ENCODE measurements around the gene ARHGEF6.
"Not testable (repeated sequence)": the region's sequence is repeated elsewhere in the genome, so short reads cannot be mapped to it uniquely, and the experiment has no call there.

ARHGEF6 gene, protein sequence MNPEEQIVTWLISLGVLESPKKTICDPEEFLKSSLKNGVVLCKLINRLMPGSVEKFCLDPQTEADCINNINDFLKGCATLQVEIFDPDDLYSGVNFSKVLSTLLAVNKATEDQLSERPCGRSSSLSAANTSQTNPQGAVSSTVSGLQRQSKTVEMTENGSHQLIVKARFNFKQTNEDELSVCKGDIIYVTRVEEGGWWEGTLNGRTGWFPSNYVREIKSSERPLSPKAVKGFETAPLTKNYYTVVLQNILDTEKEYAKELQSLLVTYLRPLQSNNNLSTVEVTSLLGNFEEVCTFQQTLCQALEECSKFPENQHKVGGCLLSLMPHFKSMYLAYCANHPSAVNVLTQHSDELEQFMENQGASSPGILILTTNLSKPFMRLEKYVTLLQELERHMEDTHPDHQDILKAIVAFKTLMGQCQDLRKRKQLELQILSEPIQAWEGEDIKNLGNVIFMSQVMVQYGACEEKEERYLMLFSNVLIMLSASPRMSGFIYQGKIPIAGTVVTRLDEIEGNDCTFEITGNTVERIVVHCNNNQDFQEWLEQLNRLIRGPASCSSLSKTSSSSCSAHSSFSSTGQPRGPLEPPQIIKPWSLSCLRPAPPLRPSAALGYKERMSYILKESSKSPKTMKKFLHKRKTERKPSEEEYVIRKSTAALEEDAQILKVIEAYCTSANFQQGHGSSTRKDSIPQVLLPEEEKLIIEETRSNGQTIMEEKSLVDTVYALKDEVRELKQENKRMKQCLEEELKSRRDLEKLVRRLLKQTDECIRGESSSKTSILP

DNA sequence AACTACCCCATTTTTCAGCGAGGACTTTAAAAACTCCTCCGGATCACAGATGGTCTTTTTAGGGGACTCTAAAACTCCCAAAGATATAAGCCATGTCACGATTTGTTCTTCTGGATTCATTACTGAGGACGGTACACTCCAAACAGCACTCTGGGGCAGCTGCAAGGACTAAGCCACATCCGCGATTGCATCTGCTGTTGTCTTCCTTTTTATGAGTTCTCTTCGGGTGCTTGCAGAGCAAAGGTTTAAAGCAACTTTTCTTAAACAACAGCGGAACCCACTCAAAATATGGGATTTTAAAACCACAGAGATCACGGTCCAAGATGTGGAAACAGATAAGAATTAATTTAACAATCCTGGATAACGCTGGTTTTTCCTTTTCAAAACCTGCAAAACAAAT lies at the start of gene ARHGEF6:
ARHGEF6 (minus strand) TSS at position 170 of the 400 bp plus-strand sequence; CDS start at position 120, 50 bp downstream.
- no peak for DNase-seq

DNA sequence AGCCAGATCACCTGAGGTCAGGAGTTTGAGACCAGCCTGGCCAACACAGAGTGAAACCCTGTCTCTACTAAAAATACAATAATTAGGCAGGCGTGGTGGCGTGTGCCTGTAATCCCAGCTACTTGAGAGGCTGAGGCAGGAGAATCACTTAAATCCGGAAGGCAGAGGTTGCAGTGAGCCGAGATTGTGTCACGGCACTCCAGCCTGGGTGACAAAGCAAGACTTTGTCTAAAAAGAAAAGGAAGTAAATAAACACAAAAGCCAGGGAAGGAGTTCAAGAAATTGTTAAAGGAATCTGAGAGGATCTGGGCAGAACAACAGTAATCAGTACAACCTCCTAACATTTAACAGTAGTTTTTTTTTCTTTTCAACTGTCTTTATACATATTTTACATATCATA lies 48.7 kb upstream of the ARHGEF6 start:
- no peak for DNase-seq

DNA sequence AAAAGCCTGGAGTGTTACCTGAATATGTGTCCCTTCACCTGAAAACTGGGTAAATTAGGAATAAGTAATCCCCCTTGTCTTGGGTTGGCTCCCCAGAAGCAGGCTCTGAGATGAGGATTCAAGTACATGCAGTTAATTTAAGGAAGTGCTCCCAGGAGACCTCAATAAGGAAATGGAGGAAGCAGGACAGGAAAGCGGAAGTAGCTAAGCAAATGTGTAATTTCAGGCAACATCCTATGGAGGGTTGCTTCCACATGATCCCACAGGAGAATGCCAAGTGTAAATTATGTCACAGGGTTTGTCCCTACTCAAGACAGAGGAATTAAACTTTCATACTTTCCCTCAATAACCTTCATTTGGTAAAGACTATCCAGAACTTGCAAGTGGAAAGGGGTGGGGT lies 48.1 kb upstream of the ARHGEF6 start:
- no peak for DNase-seq

DNA sequence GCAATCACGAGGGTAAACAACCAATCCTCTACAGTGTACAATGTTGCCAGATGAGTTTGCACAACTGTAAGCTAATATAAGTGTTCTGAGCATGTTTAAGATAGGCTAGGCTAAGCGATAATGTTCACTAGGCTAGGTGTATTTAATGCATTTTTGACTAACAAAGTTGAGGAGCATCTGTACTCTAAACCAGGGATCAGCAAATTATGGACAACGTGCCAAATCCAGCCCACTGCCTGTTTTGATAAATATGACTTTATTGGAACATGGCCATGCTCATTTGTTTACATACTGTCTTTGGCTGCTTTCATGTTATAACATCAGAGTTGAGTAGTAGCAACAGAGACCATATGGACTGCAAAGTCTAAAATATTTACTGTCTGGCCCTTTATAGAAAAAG lies 46.3 kb upstream of the ARHGEF6 start:
- no peak for DNase-seq

DNA sequence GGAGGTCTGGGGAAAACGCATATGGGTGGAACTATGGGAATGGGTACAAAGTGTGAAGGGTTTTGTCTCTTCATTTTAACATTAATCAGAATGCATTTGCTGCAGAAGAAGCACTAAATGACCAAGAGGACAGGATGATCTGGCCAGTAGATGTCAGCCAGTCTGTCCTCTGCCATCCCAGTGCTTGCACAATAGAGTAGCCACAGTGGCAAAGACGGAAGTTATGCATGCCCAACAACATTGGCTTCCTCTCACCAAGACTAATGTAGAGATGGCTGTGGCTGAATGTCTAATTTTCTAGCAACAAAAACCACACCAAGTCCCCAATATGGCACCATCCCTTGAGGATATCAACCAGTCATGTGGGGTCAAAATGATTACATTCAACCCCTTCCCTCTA lies 45.0 kb upstream of the ARHGEF6 start:
- no peak for DNase-seq

DNA sequence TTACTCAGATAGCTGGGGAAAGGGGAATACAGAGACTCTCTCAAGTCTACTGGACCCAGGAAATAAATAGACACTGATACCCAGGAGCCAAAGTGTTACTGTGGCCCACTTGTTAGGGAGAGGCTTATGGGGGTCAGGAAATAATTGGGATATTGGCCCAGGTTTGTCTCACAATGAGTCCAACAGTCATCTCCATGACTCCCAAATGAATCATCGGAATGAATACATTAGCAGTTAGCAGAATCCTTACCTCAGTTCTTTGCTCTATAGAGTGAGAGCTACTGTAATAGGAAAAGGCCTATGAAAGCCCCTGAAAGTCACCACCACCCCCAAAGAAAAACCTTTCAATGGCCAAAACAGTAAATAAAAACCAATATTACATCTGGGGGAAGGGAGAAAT lies 42.4 kb upstream of the ARHGEF6 start:
- no peak for DNase-seq

DNA sequence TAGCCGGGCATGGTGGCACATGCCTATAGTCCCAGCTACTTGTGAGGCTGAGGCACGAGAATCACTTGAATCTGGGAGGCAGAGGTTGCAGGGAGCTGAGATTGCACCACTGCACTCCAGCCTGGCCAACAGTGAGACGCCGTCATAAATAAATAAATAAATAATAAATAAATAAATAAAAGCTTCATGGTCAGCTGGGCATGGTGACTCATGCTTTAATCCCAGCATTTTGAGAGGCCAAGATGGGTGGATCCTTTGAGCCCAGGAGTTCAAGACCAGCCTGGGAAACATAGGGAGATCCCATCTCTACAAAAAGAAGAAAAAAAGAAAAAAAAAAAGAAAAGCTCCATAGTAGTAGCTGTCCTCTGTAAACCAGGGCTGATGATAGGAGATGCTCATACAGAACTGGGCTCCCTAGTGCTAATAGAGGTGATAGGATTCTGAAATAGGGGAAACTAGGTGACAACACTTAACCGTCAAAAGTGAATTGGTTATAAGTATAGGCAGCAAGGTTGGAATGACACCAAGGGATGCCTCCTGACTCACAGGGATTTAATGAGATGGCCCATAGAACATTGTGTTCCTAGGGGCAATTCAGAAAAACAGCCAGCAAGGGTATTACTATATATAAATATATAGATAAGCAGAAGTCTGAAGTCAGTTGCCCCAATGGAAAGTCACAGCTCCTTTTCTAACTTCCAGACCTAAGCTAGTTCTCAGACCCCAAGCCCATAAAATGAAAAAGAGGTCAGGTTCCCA lies 41.8 kb upstream of the ARHGEF6 start:
- DNase-seq, result no peak

DNA sequence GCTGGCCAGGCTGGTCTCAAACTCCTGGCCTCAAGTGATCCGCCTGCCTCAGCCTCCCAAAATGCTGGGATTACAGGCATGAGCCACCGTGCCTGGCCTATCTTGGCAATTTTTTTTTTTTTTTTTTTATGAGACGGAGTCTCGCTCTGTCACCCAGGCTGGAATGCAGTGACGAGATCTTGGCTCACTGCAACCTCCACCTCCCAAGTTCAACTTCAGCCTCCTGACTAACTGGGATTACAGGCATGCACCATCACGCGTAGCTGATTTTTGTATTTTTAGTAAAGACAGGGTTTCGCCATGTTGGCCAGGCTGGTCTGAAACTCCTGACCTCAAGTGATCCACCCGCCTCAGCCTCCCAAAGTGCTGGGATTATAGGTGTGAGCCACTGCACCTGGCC lies 39.0 kb upstream of the ARHGEF6 start:
- DNase-seq, result not testable (repeated sequence)

DNA sequence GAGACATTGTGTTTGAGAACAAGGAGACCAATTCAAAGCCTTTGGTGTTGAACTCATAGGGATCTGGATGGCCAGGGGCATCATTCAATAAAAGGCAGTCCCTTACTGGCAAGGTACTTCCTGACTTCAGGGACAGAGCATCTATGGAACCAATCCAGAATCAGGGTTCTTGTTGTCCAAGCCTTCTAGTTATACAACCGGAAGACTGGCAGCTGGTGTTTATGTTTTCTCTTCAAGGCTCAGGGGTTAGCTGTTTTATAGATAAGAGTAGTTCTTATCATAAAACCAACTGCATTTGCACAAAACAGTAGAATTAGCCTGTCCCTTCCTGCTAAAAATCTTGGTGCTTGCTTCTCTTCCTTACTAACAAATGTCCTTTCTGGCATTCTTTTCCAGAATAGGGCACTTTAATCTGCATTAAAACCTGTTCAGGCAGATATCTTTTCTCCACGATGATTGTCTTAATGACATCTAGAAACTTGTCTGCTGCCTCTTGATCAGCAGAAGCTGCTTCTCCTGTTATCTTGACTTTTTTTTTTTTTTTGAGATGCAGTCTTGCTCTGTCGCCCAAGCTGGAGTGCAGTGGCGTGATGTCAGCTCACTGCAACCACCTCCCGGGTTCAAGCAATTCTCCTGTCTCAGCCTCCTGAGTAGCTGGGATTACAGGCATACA lies 38.4 kb upstream of the ARHGEF6 start:
- no peak for DNase-seq

DNA sequence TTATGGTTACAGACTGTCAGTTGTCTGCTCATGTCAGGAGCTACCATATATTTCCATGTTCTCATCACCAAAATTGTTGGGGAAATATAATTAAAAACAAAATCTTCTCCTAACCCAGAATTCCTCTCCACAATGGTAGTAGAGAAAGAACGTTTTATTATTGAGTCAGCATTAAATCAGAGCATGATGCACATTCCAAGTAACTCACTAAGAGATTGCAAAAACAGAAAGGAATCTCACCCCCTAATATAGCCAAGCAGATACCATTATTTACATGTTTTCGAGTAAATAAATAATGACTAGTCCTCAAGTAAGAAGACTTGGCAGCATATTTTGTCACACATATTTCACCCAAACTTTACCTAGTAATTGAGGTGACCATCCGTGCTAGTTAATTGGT lies 36.2 kb upstream of the ARHGEF6 start:
- DNase-seq, result no peak

DNA sequence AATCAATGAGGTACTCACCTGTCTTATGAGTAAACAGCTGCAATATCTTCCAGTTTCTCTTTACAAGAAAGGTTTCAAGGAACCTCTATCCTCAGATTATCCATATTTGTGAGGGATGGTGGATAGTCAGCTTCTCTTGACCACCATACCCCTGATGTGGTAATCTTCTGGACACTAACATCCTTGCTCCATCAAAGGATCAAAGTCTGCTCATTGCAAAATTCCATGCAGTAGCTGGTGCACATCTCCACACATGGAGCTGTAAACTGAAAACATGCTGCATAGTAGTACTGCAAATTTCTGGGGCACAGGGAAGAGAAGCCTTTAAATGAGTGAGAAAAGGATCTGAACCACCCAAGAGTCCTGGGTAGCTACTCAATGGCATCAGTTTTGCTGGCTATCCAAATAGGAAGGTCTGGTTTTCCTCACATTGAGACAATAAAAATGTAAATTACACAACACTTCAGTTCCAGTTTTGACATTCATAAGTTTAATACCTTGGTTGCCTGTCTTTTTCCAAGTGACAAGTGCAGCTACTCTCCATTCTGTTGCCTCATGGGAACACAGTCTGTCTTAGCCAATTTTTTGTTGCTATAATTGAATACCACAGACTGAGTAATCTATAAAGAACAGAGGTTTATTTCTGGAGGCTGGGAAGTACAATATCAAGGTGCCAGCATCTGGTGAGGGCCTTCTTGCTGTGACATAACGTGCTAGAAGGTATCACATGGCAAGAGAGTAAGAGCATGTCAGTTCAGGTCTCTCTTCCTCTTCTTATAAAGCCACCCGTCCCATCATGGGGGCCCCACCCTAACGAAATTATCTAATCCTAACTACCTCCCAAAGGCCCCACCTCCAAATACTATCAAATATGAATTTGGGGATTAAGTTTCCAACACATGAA lies 34.4 kb upstream of the ARHGEF6 start:
- no peak for DNase-seq

DNA sequence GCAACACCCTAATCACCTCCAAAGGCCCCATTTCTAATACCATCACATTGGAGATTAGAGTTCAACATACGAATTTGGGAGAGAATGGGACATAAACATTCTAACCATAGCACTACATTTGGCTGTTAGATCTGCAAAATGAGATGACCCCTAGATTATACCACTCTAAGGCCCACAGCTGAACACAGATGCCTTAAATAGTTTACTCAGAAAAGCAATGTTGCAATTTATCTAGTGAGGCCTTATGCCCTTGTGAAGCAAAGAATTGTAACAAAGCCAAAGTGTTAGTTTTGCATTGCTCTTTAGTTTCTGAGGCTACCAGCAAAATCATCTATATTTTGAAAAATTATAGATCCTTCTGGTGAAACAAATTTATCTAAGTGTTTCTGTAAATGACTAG lies 31.6 kb upstream of the ARHGEF6 start:
- DNase-seq, result no peak

DNA sequence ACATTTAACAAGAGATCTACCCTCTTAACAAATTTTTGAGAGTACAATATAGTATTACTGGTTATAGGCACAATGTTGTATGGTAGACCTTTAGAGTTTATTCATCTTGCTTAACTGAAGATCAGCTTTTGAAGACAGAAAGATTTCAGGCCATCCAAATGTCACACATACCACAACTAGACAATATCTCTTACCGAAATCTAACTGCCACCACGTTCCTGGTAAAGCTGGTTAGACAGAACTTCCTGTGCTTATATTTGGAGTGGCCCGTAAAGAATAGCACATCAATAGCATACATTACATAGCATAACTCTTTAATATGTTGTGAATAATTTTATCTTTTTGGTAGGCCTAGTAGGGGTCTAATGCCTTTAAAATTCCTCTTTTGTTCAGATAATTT lies 29.8 kb upstream of the ARHGEF6 start:
- no peak for DNase-seq

DNA sequence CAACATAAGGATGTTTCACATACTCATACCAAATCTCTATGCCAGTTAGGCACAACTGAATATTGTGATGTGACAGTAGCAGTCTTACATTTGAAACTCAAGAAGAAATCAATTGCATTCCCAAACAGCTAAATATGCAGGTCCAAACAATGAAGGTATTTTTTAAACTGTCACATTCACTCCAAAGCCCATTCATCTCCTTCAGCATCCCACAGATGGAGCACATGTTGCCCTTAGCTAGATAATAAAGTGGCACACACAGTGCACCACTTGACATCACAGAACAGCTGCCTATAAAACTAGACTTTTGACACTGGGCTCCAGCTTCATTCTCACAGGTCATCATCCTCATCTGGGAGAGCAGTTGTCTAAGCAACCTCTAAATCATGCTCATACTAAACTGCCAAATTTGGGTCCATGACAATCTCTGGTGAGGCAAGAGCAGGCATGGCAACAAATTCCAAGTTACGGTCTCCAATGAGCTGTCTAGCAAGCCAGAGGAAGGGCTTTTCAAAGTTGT lies 26.2 kb upstream of the ARHGEF6 start:
- DNase-seq, result no peak

DNA sequence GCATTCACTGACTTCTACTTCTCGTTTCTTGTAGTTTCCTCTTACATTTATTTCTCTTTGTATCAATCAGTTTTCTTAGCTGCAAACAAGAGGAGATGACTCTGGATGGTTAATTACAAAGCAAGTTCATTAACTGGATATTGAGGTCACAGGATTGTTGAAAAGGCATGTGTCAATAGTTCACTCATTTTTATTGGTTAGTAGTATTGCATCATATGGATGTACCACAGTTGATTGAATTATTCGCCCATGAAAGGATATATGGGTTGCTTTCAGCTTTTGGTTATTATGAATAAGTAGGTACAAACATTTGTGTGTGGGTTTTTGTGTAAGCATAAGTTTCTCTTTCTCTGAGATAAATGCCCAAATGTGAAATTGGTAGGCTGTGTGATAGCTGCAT lies 21.8 kb upstream of the ARHGEF6 start:
- no peak for DNase-seq

DNA sequence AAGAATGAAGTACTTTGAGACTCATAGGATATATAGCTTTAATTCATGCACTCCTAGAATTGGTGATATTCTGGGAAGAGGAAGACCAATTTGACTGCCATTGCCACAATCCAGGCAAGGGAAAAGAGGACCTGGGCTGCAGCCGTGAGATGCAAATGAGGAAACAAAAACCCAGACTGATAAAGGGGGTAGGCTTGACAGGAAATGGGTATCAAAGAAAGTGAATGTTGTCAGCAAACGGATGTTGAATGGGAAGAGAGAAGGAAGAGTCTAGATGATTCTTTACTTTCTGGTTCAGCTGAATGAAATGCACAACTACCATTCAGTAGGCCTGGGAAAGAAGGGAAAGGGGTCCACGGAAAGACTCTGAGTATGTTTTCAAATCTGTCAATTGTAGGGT lies 17.1 kb upstream of the ARHGEF6 start:
- DNase-seq, result no peak

DNA sequence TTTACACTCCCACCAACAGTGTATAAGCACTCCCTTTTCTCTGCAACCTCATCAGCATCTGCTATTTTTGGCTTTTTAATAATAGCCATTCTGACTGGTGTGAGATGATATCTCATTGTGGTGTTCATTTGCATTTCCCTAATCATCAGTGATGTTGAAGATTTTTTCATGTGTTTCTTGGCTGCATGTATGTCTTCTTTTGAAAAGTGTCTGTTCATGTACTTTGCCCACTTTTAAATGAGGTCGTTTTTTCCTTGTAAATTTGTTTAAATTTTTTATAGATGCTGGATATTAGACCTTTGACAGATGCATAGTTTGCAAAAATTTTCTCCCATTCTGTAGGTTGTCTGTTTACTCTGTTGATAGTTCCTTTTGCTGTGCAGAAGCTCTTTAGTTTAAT lies 14.4 kb upstream of the ARHGEF6 start:
- not testable (repeated sequence) for DNase-seq

DNA sequence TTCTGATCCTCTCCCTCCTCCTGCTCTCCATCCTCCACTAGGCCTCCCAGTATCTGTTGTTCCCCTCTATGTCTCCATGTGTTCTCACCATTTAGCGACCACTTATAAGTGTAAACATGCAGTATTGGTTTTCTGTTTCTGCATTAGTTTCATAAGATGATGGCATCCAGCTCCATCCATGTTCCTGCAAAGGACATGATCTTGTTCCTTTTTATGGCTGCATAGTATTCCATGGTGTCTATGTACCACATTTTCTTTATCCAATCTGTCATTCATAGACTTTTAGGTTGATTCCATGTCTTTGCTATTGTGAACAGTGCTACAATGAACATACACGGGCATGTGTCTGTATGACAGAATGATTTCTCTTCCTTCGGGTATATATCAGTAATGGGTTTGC lies 13.9 kb upstream of the ARHGEF6 start:
- DNase-seq, result not testable (repeated sequence)

DNA sequence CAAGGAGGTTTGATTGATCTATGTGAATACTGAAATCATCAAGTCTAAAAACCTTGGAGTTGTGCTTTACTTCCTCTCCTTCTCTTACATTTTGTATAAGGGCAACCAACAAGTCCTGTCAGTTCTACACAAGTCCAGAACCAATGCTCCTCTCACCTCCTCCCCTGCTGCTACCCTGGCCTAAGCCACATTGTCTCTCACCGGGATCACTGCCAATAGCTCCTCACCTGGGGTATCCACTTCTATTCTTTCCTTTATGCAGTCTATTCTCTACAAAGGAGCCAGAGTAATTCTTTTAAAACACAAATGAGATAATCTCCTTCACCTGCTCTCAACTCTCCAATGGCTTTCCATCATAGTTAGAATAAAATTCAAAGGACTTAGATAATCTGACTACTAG lies 13.3 kb upstream of the ARHGEF6 start:
- DNase-seq, result no peak

DNA sequence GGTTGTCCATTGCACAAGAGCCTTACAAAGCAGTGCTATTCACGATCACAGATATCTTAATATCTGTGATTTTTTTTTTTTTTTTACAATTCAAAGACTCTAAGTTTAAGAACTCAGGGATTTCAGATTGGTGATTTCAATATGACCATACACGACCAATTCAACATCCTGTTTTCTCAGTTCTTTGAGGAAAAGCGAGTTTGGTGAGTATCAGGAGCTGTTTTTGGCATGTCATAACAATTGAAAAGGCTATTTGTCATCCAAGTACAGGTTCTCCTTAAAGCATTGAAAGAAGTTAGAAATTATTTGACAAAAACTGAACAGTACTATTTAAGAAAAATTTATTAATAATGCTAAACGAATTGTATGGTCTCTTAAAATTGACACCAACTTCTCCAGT lies 9.1 kb upstream of the ARHGEF6 start:
- no peak for DNase-seq

DNA sequence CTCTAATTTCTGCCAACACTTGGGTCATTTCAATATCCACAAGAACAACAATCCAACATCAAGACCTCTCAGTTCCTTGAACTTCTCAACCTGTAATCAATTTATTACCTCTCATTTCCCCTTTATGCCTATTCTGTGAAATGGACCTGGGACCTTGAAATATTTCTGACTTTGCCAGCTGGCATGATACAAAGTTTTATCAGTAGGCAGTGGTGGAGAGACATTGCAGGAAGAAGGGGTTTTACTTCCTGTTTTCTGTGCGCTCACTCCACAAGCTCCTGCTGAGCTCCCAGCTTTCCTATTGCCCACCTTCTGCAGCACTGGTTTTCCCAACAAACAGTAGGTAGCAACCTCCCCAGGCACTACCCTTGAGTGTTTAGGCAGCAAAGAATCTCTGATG lies 3.5 kb upstream of the ARHGEF6 start:
- DNase-seq, result no peak

DNA sequence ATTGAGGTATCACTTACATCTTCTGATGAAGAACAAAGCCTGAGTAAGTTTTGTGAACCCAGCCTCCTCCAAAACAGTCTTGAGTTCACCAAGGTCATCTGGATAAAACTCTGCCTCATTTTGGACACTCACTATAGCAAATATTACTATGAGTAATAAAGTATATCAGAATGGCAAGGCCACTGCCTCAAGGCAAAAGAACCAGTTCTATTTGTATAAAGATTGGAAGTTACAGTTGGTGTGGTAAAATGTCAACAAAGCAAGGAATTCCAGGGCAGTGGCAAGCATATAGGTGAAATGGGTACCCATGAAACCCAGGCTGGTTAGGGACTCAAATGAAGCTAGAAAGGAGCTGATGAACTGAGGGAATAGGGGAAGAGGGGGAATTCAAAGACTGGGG lies 2.4 kb upstream of the ARHGEF6 start:
- DNase-seq, result no peak
